BLaER1 treated with 17β-estradiol and CSF1 and Interleukin-3, amounts not matched to agents 10 nM and 100 nM (cell line): ENCODE data around the gene ZBED1.
"Not testable (repeated sequence)": the region's sequence is repeated elsewhere in the genome, so short reads cannot be mapped to it uniquely, and the experiment has no call there.

ENCODE experiments used
- H3K27ac ChIP-seq, 11 experiments: shearing (Covaris generic); formaldehyde crosslinking; 2 replicates each; pipeline ENCODE4 v1.8.1; 2022
- H3K27me3 ChIP-seq, 11 experiments: shearing (Covaris generic); formaldehyde crosslinking; 2 replicates each; pipeline ENCODE4 v1.8.1; 2022
- H3K36me3 ChIP-seq, 11 experiments: shearing (Covaris generic); formaldehyde crosslinking; 2 replicates each; pipeline ENCODE4 v1.8.1; 2022
- H3K4me1 ChIP-seq, 10 experiments: shearing (Covaris generic); formaldehyde crosslinking; 2 replicates each; pipeline ENCODE4 v1.8.1; 2022
- H3K4me2 ChIP-seq, 11 experiments: shearing (Covaris generic); formaldehyde crosslinking; 2 replicates each; pipeline ENCODE4 v1.8.1; 2022
- H3K4me3 ChIP-seq, 10 experiments: shearing (Covaris generic); formaldehyde crosslinking; 2 replicates each; pipeline ENCODE4 v1.8.1; 2022
- H3K9ac ChIP-seq, 11 experiments: shearing (Covaris generic); formaldehyde crosslinking; 2 replicates each; pipeline ENCODE4 v1.8.1; 2022
- H3K9me3 ChIP-seq, 11 experiments: shearing (Covaris generic); formaldehyde crosslinking; replicated peaks in 1 of 11; 2 replicates each; pipeline ENCODE4 v1.8.1; 2022
- H4K20me1 ChIP-seq, 11 experiments: shearing (Covaris generic); formaldehyde crosslinking; 2 replicates each; pipeline ENCODE4 v1.8.1; 2022
- Cebpa-rat ChIP-seq, 11 experiments: shearing (Covaris generic); IDR thresholded peaks; 2 replicates each; pipeline ENCODE4 v1.8.1; 2022

Gene ZBED1

DNA sequence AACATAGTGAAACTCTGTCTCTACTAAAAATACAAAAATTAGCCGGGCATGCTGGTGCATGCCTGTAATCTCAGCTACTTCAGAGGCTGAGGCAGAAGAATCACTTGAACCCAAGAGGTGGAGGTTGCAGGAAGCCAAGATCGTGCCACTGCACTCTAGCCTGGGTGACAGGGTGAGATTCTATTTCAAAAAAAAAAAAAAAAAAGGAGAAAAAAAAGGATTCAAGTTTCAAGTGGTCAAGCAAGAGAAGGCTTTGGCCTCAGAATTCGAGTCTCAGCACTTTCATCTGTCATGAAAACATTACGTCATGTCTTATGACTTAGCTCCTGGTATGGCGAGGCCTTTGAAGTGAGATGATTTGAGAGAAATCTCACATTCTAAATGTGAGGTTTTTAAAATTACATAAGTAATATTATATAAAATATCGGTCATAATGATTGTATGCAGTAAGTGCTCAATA, 21.2 kb upstream of the ZBED1 start:
- H3K4me3 ChIP-seq, result no peak overlapping the region
- peaks cover 19 to 29% (median 25%) of the 10 kb centered on the region in 10 experiments for H3K4me1 ChIP-seq
- H3K9ac ChIP-seq, result no peak overlapping the region
- no peaks in the 10 kb centered on the region for H4K20me1 ChIP-seq
- H3K27me3 ChIP-seq, result no peaks in the 10 kb centered on the region
- no peaks in the 10 kb centered on the region for H3K36me3 ChIP-seq
- H3K9me3 ChIP-seq, result peaks cover 5 to 29% (median 18%) of the 10 kb centered on the region in 11 experiments
- H3K4me2 ChIP-seq, result peak overlapping the region in 9 of 11 experiments; percentile 3 to 77 (median 39); a peak in 15 of 22 replicates
- TF ChIP-seq Cebpa-rat (IDR thresholded peaks at IDR 0.05), result no peak
- H3K27ac ChIP-seq, result peak overlapping the region in 4 of 11 experiments; percentile 9 to 38 (median 31); a peak in 4 of 22 replicates

DNA sequence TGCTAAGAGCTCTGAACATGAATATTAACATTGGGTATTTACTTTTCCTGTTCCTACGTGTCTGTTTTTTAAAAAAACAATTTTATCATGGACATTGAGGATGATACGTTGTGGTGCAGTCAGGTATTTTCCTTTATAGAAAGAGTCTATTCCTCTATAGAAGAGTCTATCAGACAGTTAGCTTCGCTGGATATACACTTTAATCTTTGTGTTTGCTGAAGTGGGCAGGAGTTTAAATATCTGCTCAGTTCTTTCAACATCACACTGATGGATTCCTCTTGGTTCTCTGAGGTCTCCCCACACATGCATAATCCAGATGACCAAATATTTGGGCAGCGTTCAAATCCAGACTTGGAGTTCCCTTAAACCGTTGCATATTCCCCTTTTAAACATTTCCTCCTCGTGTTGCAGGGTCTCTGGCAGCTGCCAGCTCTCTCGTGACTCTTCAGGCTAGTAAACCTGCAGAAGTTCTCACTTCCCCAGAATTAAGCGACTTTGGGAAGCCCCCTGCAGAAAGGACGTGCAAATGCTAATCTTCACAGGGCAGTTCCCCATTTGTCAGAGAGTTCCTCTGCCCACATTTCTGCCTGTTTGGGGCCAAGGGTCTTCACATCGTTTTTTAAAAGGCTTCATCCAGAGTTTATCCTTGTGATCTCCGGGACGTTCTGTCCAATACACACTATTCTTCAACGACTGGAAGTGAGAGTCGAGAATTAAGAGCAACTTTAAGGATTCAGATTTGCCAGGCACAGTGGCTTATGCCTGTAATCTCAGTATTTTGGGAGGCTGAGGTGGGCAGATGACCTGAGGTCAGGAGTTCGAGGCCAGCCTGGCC, 20.5 kb upstream of the ZBED1 start:
- H3K4me3 ChIP-seq, result no peak overlapping the region
- peaks cover 0 to 22% (median 12%) of the 10 kb centered on the region in 11 experiments; a peak in 20 of 22 replicates for H3K9me3 ChIP-seq
- no peaks in the 10 kb centered on the region for H3K27me3 ChIP-seq
- no peaks in the 10 kb centered on the region for H3K36me3 ChIP-seq
- peak overlapping the region in 10 of 11 experiments; percentile 3 to 77 (median 36); a peak in 17 of 22 replicates for H3K4me2 ChIP-seq
- no peak for TF ChIP-seq Cebpa-rat (IDR thresholded peaks at IDR 0.05)
- no peak overlapping the region for H3K9ac ChIP-seq
- H3K4me1 ChIP-seq, result peaks cover 25 to 33% (median 27%) of the 10 kb centered on the region in 10 experiments
- H3K27ac ChIP-seq, result peak overlapping the region in 4 of 11 experiments; percentile 9 to 38 (median 31); a peak in 6 of 22 replicates
- no peaks in the 10 kb centered on the region for H4K20me1 ChIP-seq

DNA sequence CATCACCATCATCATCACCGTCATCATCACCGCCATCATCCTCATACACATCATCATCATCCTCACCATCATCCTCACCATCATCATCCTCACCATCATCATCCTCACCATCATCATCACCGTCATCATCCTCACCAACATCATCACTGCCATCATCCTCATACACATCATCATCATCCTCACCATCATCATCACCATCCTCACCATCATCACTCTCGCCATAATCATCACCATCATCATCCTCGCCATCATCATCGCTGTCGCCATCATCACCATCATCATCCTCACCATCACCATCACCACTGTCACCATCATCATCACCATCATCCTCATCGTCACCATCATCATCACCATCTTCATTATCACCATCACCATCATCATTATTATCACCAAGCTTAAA, 19.8 kb upstream of the ZBED1 start:
- Histone ChIP-seq H3K36me3 (no peaks in the 10 kb centered on the region), H3K4me2 (peak overlapping the region in 6 of 11 experiments; percentile 17 to 77 (median 31); a peak in 8 of 22 replicates), H3K9me3 (peaks cover 0 to 16% (median 6%) of the 10 kb centered on the region in 11 experiments; a peak in 7 of 22 replicates), H3K9ac (no peak overlapping the region), H3K27ac (peak overlapping the region in 2 of 11 experiments; percentile 27 to 31; a peak in 1 of 22 replicates), H4K20me1 (no peaks in the 10 kb centered on the region), H3K4me1 (peaks cover 29 to 37% (median 32%) of the 10 kb centered on the region in 10 experiments), H3K27me3 (no peaks in the 10 kb centered on the region), H3K4me3 (no peak overlapping the region)
- TF ChIP-seq Cebpa-rat (IDR thresholded peaks at IDR 0.05), result no peak

DNA sequence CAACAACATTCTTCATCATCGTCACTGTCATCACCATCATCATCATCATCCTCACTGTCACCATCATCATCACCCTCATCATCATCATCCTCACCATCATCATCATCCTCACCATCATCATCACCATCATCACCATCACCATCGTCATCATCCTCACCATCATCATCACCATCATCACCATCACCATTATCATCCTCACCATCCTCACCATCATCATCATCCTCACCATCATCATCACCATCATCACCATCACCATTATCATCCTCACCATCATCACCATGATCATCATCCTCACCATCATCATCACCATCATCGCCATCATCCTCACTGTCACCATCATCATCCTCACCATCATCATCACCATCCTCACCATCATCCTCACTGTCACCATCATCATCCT, 18.9 kb upstream of the ZBED1 start:
- not testable (repeated sequence) for H3K4me3 ChIP-seq, H3K4me2 ChIP-seq, H3K27ac ChIP-seq, H4K20me1 ChIP-seq, H3K27me3 ChIP-seq, H3K9ac ChIP-seq, H3K36me3 ChIP-seq
- Histone ChIP-seq H3K9me3 (peaks cover 0 to 10% (median 2%) of the 10 kb centered on the region in 11 experiments; a peak in 5 of 22 replicates), H3K4me1 (peaks cover 32 to 44% (median 38%) of the 10 kb centered on the region in 10 experiments)

DNA sequence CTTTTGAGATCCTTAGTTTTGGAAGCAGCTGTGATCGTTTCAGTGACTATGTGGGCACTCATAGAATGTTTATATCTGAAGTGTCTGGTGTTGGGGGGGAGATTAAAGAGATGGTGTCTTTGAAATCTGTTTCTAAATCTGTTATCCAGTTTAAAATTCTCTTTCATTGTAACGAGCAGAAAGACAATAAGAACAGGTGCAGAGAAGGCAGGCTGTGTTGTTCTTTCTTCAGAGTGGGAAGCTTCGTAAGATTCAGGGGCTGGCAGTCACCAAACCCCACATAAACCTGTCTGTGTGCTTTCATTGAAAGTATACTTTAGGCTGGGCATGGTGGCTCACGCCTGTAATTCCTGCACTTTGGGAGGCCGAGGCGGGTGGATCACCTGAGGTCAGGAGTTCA, 16.3 kb upstream of the ZBED1 start:
- no peaks in the 10 kb centered on the region; a peak in 1 of 22 replicates for H3K9me3 ChIP-seq
- no peaks in the 10 kb centered on the region for H3K27me3 ChIP-seq
- H3K4me2 ChIP-seq, result peak overlapping the region; percentile 35 to 80 (median 59); a peak in 21 of 22 replicates
- peaks cover 30 to 62% (median 55%) of the 10 kb centered on the region in 10 experiments for H3K4me1 ChIP-seq
- no peaks in the 10 kb centered on the region for H4K20me1 ChIP-seq
- no peaks in the 10 kb centered on the region for H3K36me3 ChIP-seq
- peak overlapping the region in 2 of 11 experiments; percentile 24 to 51; a peak in 3 of 22 replicates for H3K9ac ChIP-seq
- no peak overlapping the region; a peak in 1 of 20 replicates for H3K4me3 ChIP-seq
- no peak for TF ChIP-seq Cebpa-rat (IDR thresholded peaks at IDR 0.05)
- peak overlapping the region in 5 of 11 experiments; percentile 5 to 35 (median 22); a peak in 7 of 22 replicates for H3K27ac ChIP-seq

DNA sequence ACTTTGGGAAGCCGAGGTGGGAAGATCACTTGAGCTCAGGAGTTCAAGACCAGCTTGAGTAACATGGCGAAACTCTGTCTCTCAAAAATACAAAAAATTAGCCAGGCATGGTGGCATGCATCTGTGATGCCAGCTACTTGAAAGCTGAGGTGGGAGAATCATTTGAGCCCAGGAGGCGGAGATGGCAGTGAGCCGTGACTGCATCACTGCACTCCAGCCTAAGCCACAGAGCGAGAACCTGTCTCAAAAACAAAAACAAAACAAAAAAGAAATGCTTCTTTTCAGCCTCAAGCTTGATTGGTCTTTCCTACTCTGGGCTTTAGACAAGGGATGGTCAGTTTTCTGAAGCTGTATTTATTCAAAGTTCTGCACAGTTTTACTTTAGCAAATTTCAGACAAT, 15.8 kb upstream of the ZBED1 start:
- H4K20me1 ChIP-seq, result no peaks in the 10 kb centered on the region
- peaks cover 0 to 2% (median 0%) of the 10 kb centered on the region in 11 experiments; a peak in 4 of 22 replicates for H3K9me3 ChIP-seq
- no peak for TF ChIP-seq Cebpa-rat (IDR thresholded peaks at IDR 0.05)
- peak overlapping the region in 4 of 11 experiments; percentile 21 to 35 (median 28); a peak in 7 of 22 replicates for H3K27ac ChIP-seq
- H3K4me2 ChIP-seq, result peak overlapping the region; percentile 35 to 80 (median 59); a peak in 21 of 22 replicates
- peak overlapping the region in 2 of 11 experiments; percentile 24 to 51; a peak in 3 of 22 replicates for H3K9ac ChIP-seq
- no peaks in the 10 kb centered on the region for H3K27me3 ChIP-seq
- H3K36me3 ChIP-seq, result no peaks in the 10 kb centered on the region
- peaks cover 25 to 60% (median 51%) of the 10 kb centered on the region in 10 experiments for H3K4me1 ChIP-seq
- H3K4me3 ChIP-seq, result no peak overlapping the region; a peak in 1 of 20 replicates

DNA sequence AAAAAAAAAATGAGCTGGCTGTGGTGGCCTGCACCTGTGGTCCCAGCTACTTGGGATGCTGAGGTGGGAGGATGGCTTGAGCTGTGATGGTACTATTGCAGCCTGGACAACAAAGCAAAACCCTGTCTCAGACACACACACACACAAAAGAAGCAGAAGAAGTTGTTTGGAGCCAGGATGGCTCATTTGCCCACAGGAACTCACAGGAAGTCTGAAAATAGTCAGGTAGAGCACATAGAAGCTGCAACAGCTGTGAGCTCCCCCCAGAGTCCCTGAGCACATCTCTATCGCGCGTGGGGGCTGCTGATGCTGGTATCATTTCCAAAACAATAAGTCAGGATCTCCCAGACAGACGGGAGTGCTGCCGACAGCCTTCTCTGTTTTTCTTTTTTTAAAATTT, 13.4 kb upstream of the ZBED1 start:
- peak overlapping the region in 4 of 11 experiments; percentile 7 to 25 (median 18); a peak in 4 of 22 replicates for H3K9ac ChIP-seq
- H4K20me1 ChIP-seq, result no peaks in the 10 kb centered on the region
- H3K4me1 ChIP-seq, result peaks cover 13 to 56% (median 42%) of the 10 kb centered on the region in 10 experiments; a peak in 17 of 20 replicates
- H3K4me2 ChIP-seq, result peak overlapping the region in 9 of 11 experiments; percentile 46 to 92 (median 69); a peak in 18 of 22 replicates
- no peaks in the 10 kb centered on the region for H3K27me3 ChIP-seq
- H3K4me3 ChIP-seq, result no peak overlapping the region; a peak in 1 of 20 replicates
- peaks cover 0 to 6% (median 0%) of the 10 kb centered on the region in 11 experiments; a peak in 4 of 22 replicates for H3K9me3 ChIP-seq
- H3K27ac ChIP-seq, result no peak overlapping the region
- H3K36me3 ChIP-seq, result no peaks in the 10 kb centered on the region
- TF ChIP-seq Cebpa-rat (IDR thresholded peaks at IDR 0.05), result no peak

DNA sequence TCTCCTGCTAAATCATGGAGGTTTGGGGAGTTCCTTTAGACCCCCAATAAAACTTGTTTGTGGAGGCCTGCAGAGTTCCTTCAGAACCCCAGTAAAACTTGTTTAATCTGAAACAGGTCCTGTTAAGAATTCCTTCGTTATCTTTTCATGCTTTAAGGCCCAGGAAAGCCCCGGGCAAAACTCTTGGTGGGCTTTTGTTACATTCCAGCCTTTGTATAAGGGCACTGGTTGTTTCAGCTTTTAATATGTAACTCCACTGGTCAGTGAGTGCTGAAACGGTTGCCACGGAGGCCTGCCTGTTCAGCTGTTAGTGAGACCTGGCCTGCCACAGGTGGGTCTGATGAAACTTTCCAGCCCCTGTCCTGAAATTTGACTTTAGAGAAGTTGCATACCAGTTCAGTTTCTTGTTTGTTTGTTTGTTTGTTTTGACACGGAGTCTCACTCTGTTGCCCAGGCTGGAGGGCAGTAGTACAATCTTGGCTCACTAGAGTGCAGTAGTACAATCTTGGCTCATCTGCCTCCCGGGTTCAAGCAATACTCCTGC, 12.4 kb upstream of the ZBED1 start:
- peaks cover 0 to 6% (median 0%) of the 10 kb centered on the region in 11 experiments; a peak in 3 of 22 replicates for H3K9me3 ChIP-seq
- H3K27me3 ChIP-seq, result no peaks in the 10 kb centered on the region
- H3K4me2 ChIP-seq, result peak overlapping the region in 7 of 11 experiments; percentile 60 to 92 (median 80); a peak in 11 of 22 replicates
- H3K9ac ChIP-seq, result no peak overlapping the region
- no peak for TF ChIP-seq Cebpa-rat (IDR thresholded peaks at IDR 0.05)
- no peak overlapping the region for H3K4me3 ChIP-seq
- no peaks in the 10 kb centered on the region for H4K20me1 ChIP-seq
- H3K27ac ChIP-seq, result no peak overlapping the region
- H3K36me3 ChIP-seq, result no peaks in the 10 kb centered on the region
- H3K4me1 ChIP-seq, result peaks cover 13 to 58% (median 42%) of the 10 kb centered on the region in 10 experiments; a peak in 17 of 20 replicates
